GM21447 (cell line): Measurements from ENCODE around the gene KCNE2.
A peak's percentile ranks its signal among the peaks of the same experiment; 100 is the strongest.
"Not testable (repeated sequence)": the region's sequence is repeated elsewhere in the genome, so short reads cannot be mapped to it uniquely, and the experiment has no call there.

Experiments used
- ATAC-seq: cut with Tn5 transposase; IDR thresholded peaks from one replicate; pipeline ENCODE4 v1.9.1; 2021; ENCODE audit not compliant: unreplicated experiment

The KCNE2 gene

GRCh38 chr21:34352556-34352955, 11.2 kb upstream of the KCNE2 start:
- ATAC-seq: no peak

GRCh38 chr21:34353182-34353581, 10.6 kb upstream of the KCNE2 start:
- ATAC-seq: no peak

GRCh38 chr21:34354836-34355235, 9.0 kb upstream of the KCNE2 start:
- ATAC-seq: no peak

- no peak for ATAC-seq
These were observed 8.2 kb upstream of the KCNE2 start for GRCh38 chr21:34355570-34355969.

- ATAC-seq: no peak
These were observed 5.9 kb upstream of the KCNE2 start for GRCh38 chr21:34357889-34358288.

- no peak for ATAC-seq
These were observed 4.9 kb upstream of the KCNE2 start for GRCh38 chr21:34358866-34359265.

GRCh38 chr21:34360488-34361241, 3.1 kb upstream of the KCNE2 start:
- no peak for ATAC-seq

- ATAC-seq: no peak
These were observed 1.7 kb upstream of the KCNE2 start for GRCh38 chr21:34362136-34362444.

GRCh38 chr21:34362670-34363069, 1.1 kb upstream of the KCNE2 start:
- no peak for ATAC-seq

- no peak for ATAC-seq
These were observed 1.1 kb downstream of the KCNE2 start for GRCh38 chr21:34364921-34365320.

GRCh38 chr21:34365809-34366208, 2.0 kb downstream of the KCNE2 start:
- ATAC-seq: no peak

GRCh38 chr21:34367320-34367935, 3.6 kb downstream of the KCNE2 start:
- no peak for ATAC-seq

- ATAC-seq: no peak
These were observed 5.9 kb downstream of the KCNE2 start for GRCh38 chr21:34369741-34370140.

GRCh38 chr21:34372321-34372720, 8.5 kb downstream of the KCNE2 start:
- no peak for ATAC-seq

- not testable (repeated sequence) for ATAC-seq
These were observed 10.7 kb downstream of the KCNE2 start for GRCh38 chr21:34374462-34374861.

GRCh38 chr21:34374940-34375618, 11.3 kb downstream of the KCNE2 start, which contains the start of gene SMIM11:
Gene SMIM11 (plus strand): TSS chr21:34375507. CDS start chr21:34379505, 3,998 bp downstream.
- peak; percentile 88 for ATAC-seq

- ATAC-seq: peak; percentile 68
These were observed 11.8 kb downstream of the KCNE2 start for GRCh38 chr21:34375619-34375972.

GRCh38 chr21:34383138-34383537, 19.3 kb downstream of the KCNE2 start:
- ATAC-seq: not testable (repeated sequence)

- ATAC-seq: peak; percentile 82
These were observed 20.1 kb downstream of the KCNE2 start for GRCh38 chr21:34383724-34384415.

- ATAC-seq: not testable (repeated sequence)
These were observed 36.7 kb downstream of the KCNE2 start for GRCh38 chr21:34400522-34400921.

- ATAC-seq: not testable (repeated sequence)
These were observed 40.9 kb downstream of the KCNE2 start for GRCh38 chr21:34404742-34405141.

GRCh38 chr21:34405686-34406085, 41.9 kb downstream of the KCNE2 start:
- not testable (repeated sequence) for ATAC-seq
